Mesothelial cell of epicardium (in vitro differentiated cells): ENCODE data around the gene KCNMA1. TPM values are rescaled to one million over a fixed set of nuclear protein-coding genes. Genes with fewer than 3 reads are reported as not detected.

Experiments used
- DNase-seq, 2 experiments: peaks; one replicate each; pipeline ENCODE4 v3.0.0; 2021; ENCODE audit warnings: low spot score in 2 of 2; ENCODE audit not compliant: unreplicated experiment in 2 of 2
- H3K27ac Mint-ChIP-seq: 2 replicates; pipeline ENCODE4 v1.8.0; 2021; ENCODE audit warnings: mixed read lengths
- H3K27me3 Mint-ChIP-seq: 2 replicates; pipeline ENCODE4 v1.8.0; 2021; ENCODE audit warnings: low read depth, mixed read lengths
- H3K36me3 Mint-ChIP-seq: 2 replicates; pipeline ENCODE4 v1.8.0; 2021; ENCODE audit warnings: mixed read lengths
- H3K4me1 Mint-ChIP-seq: 2 replicates; pipeline ENCODE4 v1.8.0; 2021; ENCODE audit warnings: mixed read lengths
- H3K4me3 Mint-ChIP-seq: 2 replicates; pipeline ENCODE4 v1.8.0; 2021; ENCODE audit warnings: mild to moderate bottlenecking, moderate library complexity, mixed read lengths
- H3K9me3 Mint-ChIP-seq: 2 replicates; pipeline ENCODE4 v1.8.0; 2021; ENCODE audit warnings: mixed read lengths
- total RNA-seq: library from RNA; stranded (reverse); gene quantifications from 3 replicates; pipeline ENCODE4 v1.2.1, GENCODE V29; 2021
- TF ChIP-seq, protein P1 (sequence below): fragments of 200-600 bp; sonication (generic); IDR thresholded peaks from one replicate; pipeline ENCODE4 v1.5.0; 2021; ENCODE audit warnings: antibody characterized with exemption; ENCODE audit not compliant: unreplicated experiment

The KCNMA1 gene
- total RNA-seq, 1 donor from 2014 or later, result 44.0 TPM

GRCh38 chr10:76839276-76839675 is 798.3 kb downstream of the KCNMA1 start:
- no peak overlapping the region for H3K27ac Mint-ChIP-seq
- TF ChIP-seq, protein P1, sequence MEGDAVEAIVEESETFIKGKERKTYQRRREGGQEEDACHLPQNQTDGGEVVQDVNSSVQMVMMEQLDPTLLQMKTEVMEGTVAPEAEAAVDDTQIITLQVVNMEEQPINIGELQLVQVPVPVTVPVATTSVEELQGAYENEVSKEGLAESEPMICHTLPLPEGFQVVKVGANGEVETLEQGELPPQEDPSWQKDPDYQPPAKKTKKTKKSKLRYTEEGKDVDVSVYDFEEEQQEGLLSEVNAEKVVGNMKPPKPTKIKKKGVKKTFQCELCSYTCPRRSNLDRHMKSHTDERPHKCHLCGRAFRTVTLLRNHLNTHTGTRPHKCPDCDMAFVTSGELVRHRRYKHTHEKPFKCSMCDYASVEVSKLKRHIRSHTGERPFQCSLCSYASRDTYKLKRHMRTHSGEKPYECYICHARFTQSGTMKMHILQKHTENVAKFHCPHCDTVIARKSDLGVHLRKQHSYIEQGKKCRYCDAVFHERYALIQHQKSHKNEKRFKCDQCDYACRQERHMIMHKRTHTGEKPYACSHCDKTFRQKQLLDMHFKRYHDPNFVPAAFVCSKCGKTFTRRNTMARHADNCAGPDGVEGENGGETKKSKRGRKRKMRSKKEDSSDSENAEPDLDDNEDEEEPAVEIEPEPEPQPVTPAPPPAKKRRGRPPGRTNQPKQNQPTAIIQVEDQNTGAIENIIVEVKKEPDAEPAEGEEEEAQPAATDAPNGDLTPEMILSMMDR, result no peak
- DNase-seq, result no peak
- H3K36me3 Mint-ChIP-seq, result no peaks in the 10 kb centered on the region
- H3K4me1 Mint-ChIP-seq, result no peaks in the 10 kb centered on the region
- peaks cover 3% of the 10 kb centered on the region for H3K9me3 Mint-ChIP-seq
- no peak overlapping the region for H3K4me3 Mint-ChIP-seq
- H3K27me3 Mint-ChIP-seq, result peaks cover 25% of the 10 kb centered on the region

GRCh38 chr10:76830218-76830617 is 807.4 kb downstream of the KCNMA1 start:
- H3K27ac Mint-ChIP-seq, result no peak overlapping the region
- H3K4me3 Mint-ChIP-seq, result no peak overlapping the region
- DNase-seq, result no peak
- TF ChIP-seq, protein P1, result no peak
- no peaks in the 10 kb centered on the region for H3K36me3 Mint-ChIP-seq
- H3K9me3 Mint-ChIP-seq, result peaks cover 4% of the 10 kb centered on the region
- H3K27me3 Mint-ChIP-seq, result peaks cover 67% of the 10 kb centered on the region
- no peaks in the 10 kb centered on the region for H3K4me1 Mint-ChIP-seq

DNA sequence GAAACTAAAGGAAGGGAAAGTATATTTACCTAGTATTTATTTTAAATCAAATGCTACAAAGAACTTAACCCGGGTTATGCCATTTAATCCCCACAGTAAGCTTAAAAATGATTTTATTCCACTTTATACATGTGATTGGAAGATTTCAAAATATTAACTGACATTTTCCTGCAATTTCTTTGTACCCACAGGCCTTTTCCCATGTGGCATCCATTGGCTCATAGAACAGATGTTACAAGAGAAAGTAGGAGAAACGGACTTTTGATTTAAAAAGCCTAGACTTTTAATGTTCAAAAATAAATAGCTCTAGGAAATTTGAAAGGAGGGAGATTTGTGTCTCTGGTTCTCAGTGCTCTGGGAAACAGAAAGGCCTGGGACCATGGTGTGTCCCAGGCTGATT is 807.9 kb downstream of the KCNMA1 start:
- no peak overlapping the region for H3K4me3 Mint-ChIP-seq
- TF ChIP-seq, protein P1, result no peak
- peaks cover 68% of the 10 kb centered on the region for H3K27me3 Mint-ChIP-seq
- H3K9me3 Mint-ChIP-seq, result peaks cover 4% of the 10 kb centered on the region
- no peaks in the 10 kb centered on the region for H3K36me3 Mint-ChIP-seq
- H3K27ac Mint-ChIP-seq, result no peak overlapping the region
- no peak for DNase-seq
- no peaks in the 10 kb centered on the region for H3K4me1 Mint-ChIP-seq
